G401.6 (cell line): ENCODE measurements around the gene PREB.
A peak's percentile ranks its signal among the peaks of the same experiment; 100 is the strongest.

ENCODE experiments used
- FAIRE-seq: peaks from 2 replicates; lab custom pipeline; 2012; peaks lifted over from hg19 to GRCh38; lab: Jason Lieb, UNC

The PREB gene

DNA sequence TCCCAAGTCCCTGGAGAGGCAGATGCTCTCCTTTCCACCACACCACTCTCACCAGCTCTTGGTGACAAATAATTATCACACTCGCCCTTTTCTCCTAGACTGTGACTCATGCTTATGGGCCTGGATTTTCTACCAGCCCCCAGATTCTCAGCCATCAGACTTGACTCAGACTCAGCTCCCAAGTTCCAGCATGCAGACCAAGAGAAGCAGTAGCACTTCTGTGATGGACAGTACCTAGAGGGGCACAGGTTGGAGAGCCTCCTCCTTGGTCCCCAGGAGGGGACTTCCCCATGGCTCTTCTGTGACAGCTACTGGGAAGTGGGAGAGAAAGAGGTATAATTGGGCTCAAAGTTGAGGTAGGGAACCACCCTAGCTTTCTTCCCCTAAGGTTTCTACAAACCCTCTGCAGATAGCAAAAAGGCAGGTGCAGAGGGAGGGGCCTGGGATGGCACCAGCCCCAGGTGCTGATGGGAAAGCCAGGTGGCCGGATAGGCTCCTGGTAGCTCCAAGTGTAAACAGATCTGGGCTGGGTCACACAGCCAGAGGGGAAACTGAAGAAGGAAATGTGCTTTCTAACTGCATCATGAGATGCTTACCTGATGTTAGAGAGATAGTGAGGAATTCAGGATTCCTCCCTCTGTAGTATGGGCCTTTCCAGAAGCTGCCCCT lies 18.5 kb upstream of the PREB start:
- FAIRE-seq: no peak

- FAIRE-seq: no peak
These were observed 17.8 kb upstream of the PREB start for GRCh38 chr2:27152102-27152795.

DNA sequence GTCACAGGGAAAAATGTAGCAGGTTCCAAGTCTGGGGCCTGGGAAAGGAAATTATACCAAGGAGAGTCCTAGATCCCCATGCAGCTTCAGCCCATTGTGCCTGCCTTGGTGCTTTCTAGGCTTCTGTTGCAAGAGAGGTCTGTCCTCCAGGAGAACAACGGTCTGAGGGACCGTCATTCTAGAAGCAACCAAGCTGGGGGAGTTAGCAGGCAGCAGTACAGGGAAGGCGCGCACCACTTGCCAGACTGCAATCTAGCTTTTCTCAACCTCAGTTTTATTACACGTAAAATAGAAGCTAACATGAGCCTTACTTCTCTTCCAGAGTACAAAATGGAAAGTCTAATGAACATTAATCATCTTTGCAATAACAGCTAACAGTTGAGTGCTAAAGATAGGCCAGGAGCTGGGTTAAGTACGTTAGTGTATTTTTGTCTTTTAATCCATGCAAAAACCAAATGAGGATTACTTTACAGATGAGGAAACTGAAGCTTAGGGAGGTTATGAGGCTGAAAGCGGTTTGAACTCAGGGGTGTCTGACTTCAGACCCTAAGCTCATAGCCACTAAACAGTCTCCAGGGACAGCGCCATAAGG lies 16.3 kb upstream of the PREB start:
- no peak for FAIRE-seq

DNA sequence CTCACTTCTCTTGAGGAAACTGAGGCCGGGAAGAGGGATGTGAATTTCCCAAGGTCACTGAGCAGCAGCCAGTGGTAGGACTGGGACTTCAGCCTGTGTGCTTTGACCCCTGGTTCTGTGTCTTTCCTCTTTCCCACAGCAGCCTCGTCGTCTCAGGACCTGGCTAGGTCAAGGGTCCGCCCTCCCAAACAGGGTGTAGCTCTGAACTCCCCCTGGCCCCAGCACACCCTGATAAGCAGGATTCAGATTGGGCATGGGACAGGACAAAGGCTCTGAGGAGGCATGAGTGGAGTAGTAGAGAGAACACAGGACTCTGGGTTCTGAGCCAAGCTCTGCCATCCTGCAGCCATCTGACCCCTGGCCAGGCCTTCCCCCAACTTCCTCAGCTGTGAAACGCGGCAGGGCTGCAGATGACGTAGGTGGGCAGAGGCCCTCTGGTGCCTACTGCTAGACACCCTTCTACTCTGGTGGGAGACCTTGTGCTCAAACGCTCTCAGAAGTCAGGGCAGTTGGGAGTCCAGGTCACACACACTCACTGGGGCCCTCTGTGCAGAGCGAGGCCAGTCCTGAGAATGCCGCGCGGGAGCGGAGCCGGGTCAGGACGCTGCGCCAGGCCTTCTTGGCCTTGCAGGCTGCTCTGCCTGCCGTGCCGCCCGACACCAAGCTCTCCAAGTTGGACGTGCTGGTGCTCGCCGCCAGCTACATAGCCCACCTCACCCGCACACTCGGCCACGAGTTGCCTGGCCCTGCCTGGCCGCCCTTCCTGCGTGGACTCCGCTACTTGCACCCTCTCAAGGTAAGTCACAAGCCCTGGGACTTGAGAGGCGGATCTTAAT lies 15.4 kb upstream of the PREB start:
- FAIRE-seq: no peak

GRCh38 chr2:27148801-27149439 lies 14.5 kb upstream of the PREB start, which contains the start of gene TCF23:
TCF23 (plus strand) TSS chr2:27149004; CDS start chr2:27149134, 130 bp downstream.
- no peak for FAIRE-seq

DNA sequence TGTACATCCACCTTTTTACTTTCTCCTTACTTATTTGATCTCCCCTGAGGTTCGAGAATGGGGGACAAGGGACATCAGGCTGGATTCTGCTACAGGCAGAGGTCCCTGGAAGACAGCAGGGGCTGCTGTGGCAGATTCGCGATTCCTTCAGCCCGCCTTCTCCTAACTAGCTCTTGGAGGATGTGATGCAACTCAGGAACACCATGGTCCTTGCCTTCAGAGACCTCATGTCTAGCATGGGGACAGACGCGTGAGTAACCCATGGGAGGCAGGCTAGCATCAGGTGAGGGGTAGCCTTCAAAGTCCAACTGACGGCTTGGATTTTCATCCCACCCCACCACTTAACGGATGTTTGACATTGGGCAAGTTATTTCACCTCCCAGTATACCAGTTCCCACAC lies 13.5 kb upstream of the PREB start:
- no peak for FAIRE-seq

DNA sequence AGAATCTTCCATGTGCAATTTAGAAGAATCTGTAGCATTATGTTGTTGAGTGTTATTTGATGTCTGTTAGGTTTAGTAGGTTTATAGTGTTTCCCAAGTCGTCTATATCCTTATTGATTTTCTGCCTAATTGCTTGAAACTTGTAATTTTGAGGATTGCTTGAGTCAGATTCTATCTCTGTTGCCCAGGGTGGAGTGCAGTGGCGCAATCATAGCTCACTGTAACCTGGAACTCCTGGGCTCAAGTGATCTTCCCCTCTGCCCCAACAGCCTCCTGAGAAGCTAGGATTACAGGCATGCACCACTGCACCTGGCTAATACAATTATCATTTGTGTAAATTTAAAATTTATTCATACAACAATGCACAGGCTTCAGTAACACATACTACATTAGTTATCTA lies 11.2 kb upstream of the PREB start:
- no peak for FAIRE-seq

GRCh38 chr2:27143285-27143684 lies 8.8 kb upstream of the PREB start:
- FAIRE-seq: no peak

- no peak for FAIRE-seq
These were observed 4.9 kb upstream of the PREB start, which contains the start of gene PRR30 for GRCh38 chr2:27139310-27139709. PRR30 (minus strand) TSS chr2:27139410; CDS start chr2:27138329, 1,081 bp downstream.

- no peak for FAIRE-seq
These were observed 3.7 kb upstream of the PREB start for GRCh38 chr2:27138111-27138510.

GRCh38 chr2:27137322-27137935 lies 3.0 kb upstream of the PREB start:
- no peak for FAIRE-seq

GRCh38 chr2:27136751-27137150 lies 2.3 kb upstream of the PREB start:
- FAIRE-seq: no peak

- no peak for FAIRE-seq
These were observed 1.1 kb upstream of the PREB start for GRCh38 chr2:27135478-27135955.

DNA sequence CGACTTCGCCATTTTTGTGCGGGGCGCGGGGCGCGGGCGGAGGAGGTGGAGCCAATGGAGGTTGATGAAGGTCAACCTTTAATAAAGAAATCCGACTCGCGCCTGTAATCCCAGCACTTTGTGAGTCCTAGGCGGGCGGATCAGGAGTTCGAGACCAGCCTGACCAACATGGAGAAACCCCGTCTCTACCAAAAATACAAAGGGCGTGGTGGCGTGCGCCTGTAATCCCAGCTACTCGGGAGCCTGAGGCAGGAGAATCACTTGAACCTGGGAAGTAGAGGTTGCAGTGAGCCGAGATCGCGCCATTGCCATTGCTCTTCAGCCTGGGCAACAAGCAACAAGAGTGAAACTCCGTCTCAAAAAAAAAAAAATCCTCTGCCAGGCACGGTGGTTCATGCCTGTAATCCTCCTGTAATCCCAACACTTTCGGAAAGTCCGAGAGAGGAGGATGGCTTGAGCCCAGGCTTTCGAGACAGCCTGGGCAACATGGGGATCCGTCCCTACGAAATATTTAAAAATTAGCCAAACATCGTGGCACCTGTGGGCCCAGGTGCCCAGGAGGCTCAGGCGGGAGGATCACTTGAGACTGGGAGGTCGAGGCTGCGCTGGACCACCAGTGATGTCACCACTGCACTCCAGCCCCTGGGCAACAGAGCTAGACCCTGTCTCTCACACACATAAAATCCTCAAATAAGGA lies 493 bp upstream of the PREB start:
- FAIRE-seq: peak; percentile 63

DNA sequence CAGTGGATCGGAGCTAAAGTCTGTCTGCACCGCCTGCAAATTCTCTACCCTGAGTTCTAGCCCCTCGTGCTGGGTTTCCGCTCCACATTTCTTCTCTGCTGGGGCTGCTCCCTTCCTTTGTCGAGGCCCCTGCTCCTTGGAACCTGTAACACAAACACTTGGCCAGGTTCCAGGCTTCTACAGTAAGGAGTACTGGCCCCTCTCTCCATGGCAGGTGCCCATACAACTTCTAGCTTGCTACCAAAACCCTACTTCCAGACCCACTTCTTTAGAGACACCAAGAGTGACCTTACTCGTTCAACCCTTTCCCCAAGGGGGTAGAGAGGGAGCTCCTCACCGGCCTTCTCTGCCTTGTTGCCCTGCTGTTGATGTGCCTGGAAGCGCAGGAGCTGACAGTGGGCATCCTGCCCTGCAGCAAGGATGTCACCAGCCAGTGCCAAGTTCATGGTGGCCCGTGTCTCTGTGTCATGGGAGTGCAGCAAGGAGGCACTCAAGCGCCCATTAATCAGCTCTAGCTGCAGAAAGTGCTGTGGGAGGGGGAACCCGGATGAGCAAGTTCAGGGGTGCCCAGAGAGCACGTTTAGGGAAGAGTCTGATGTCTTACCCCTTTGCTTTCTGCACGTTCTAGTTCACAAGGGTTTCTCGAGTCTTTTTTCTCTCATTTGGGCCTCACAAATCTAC lies 1.1 kb downstream of the PREB start:
- FAIRE-seq: no peak

- FAIRE-seq: no peak
These were observed 3.0 kb downstream of the PREB start for GRCh38 chr2:27131429-27131828.

DNA sequence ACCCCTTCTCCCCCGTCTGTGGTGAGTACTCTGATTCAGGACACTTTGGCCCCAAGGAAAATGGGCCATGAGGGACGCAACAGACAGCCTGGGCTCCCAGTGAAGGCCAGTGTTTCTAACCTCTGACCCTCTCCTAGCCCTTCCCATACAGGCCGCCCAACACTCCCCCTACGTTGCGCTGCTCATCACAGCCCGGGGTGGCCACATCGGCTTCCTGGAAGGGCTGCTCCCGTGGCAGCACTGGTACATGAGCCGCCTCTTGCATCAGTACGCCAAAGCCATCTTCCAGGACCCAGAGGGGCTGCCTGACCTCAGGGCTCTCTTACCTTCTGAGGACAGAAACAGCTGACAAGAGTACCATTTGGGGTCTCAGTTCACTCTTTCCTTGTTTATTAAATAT lies 4.0 kb downstream of the PREB start:
- no peak for FAIRE-seq

DNA sequence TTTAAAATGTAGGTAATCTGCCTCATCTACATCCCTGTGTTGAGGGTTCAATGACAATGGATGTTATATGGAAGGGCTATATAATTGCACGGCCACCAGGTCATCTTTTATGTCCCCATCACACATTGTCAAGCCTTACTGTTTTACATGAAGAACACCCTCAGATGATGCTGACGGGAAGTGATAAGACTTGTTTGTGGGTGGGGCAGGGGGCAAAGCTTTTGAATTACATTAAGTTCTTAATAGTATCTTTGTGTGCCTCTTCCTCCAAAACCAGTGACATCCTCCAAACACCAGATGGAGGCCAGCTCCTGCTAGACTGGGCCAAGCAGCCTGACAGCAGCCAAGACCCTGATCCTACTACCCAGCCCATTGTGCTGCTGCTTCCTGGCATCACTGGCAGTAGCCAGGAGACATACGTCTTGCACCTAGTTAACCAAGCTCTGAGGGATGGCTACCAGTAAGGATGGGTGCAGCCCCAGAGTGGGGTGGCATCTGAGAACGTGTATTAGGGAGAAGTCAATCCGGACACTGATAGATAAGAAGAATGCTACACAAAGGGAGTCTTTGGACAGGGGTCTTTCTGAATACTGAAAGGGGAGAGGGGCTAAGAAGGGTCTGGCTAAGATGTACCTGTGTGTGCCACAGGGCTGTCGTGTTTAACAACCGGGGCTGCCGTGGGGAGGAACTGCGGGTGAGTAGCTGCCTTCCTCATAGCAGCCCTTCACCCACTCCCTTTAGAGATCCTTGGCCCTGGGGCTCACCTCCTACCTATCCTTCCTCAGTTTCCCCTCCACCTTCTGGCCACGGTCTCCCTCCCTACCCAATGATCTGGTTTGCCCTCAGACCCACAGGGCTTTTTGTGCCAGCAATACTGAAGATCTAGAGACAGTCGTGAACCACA lies 5.5 kb downstream of the PREB start:
- no peak for FAIRE-seq
